H9 (cell line): ENCODE results near the gene IGFBP3. TPM values are rescaled to one million over a fixed set of nuclear protein-coding genes. Genes with fewer than 3 reads are reported as not detected.

ENCODE experiments used
- DNase-seq: peaks from one replicate; pipeline ENCODE4 v3.0.0-alpha.2; 2017
- H2AFZ ChIP-seq: one replicate; pipeline ENCODE4 v1.6.1; 2013; ENCODE audit warnings: mild to moderate bottlenecking, low read length, control low read depth, moderate library complexity
- H2AK5ac ChIP-seq: 2 replicates; pipeline ENCODE4 v1.6.1; 2013; ENCODE audit warnings: low read length, control low read depth, mixed read lengths; ENCODE audit not compliant: insufficient read length
- H2BK120ac ChIP-seq: one replicate; pipeline ENCODE4 v1.6.1; 2013; ENCODE audit warnings: low read depth, mild to moderate bottlenecking, low read length, control low read depth, inconsistent platforms; ENCODE audit not compliant: poor library complexity, severe bottlenecking
- H2BK12ac ChIP-seq: 2 replicates; pipeline ENCODE4 v1.6.1; 2013; ENCODE audit warnings: low read length, control low read depth, mixed read lengths, low read depth; ENCODE audit not compliant: insufficient read length
- H2BK15ac ChIP-seq: 2 replicates; pipeline ENCODE4 v1.6.1; 2013; ENCODE audit warnings: low read depth, low read length, control low read depth
- H2BK20ac ChIP-seq: one replicate; pipeline ENCODE4 v1.6.1; 2013; ENCODE audit warnings: low read depth, mild to moderate bottlenecking, low read length, control low read depth, inconsistent platforms; ENCODE audit not compliant: poor library complexity, severe bottlenecking
- H2BK5ac ChIP-seq: 2 replicates; pipeline ENCODE4 v1.6.1; 2013; ENCODE audit warnings: low read length, control low read depth, mixed read lengths; ENCODE audit not compliant: insufficient read length
- H3K14ac ChIP-seq: 2 replicates; pipeline ENCODE4 v1.6.1; 2013; ENCODE audit warnings: low read length, control low read depth; ENCODE audit not compliant: insufficient read depth
- H3K18ac ChIP-seq: 2 replicates; pipeline ENCODE4 v1.6.1; 2013; ENCODE audit warnings: low read depth, mild to moderate bottlenecking, mixed read lengths, low read length, control low read depth; ENCODE audit not compliant: insufficient read length
- H3K23ac ChIP-seq: 2 replicates; pipeline ENCODE4 v1.6.1; 2013; ENCODE audit warnings: low read length, control low read depth, mixed read lengths, low read depth; ENCODE audit not compliant: insufficient read length
- H3K23me2 ChIP-seq: 2 replicates; pipeline ENCODE4 v1.6.1; 2013; ENCODE audit warnings: low read depth, mild to moderate bottlenecking, mixed read lengths, low read length, control low read depth; ENCODE audit not compliant: insufficient read length, poor library complexity, severe bottlenecking
- H3K27ac ChIP-seq: 2 replicates; pipeline ENCODE4 v1.5.1; 2013; ENCODE audit warnings: low read length, control low read depth, mixed read lengths, low read depth; ENCODE audit not compliant: insufficient read length
- H3K27me3 ChIP-seq: 2 replicates; pipeline ENCODE4 v1.6.1; 2013; ENCODE audit warnings: low read length, control low read depth, inconsistent platforms; ENCODE audit not compliant: insufficient read depth
- H3K4ac ChIP-seq: 2 replicates; pipeline ENCODE4 v1.6.1; 2013; ENCODE audit warnings: low read depth, mild to moderate bottlenecking, control low read depth, inconsistent platforms, low read length, moderate library complexity
- H3K4me1 ChIP-seq: 2 replicates; pipeline ENCODE4 v1.6.1; 2013; ENCODE audit warnings: low read length, control low read depth, inconsistent platforms; ENCODE audit not compliant: insufficient read depth
- H3K4me2 ChIP-seq: 2 replicates; pipeline ENCODE4 v1.6.1; 2013; ENCODE audit warnings: low read length, control low read depth, mixed read lengths; ENCODE audit not compliant: insufficient read length, insufficient read depth
- H3K56ac ChIP-seq: 2 replicates; pipeline ENCODE4 v1.6.1; 2013; ENCODE audit warnings: low read depth, mild to moderate bottlenecking, mixed read lengths, low read length, control low read depth; ENCODE audit not compliant: insufficient read length
- H3K79me1 ChIP-seq: 2 replicates; pipeline ENCODE4 v1.6.1; 2013; ENCODE audit warnings: low read depth, mild to moderate bottlenecking, moderate library complexity, low read length, control low read depth, inconsistent platforms; ENCODE audit not compliant: insufficient read depth, poor library complexity, severe bottlenecking
- H3K79me2 ChIP-seq: 2 replicates; pipeline ENCODE4 v1.6.1; 2013; ENCODE audit warnings: low read length, control low read depth, inconsistent platforms; ENCODE audit not compliant: insufficient read depth
- H3K9ac ChIP-seq: 2 replicates; pipeline ENCODE4 v1.6.1; 2013; ENCODE audit warnings: low read length, control low read depth, mixed read lengths; ENCODE audit not compliant: insufficient read length; ENCODE audit errors: extremely low read depth
- H3K9me3 ChIP-seq: one replicate; pipeline ENCODE4 v1.6.1; 2013; ENCODE audit warnings: low read depth, low read length, inconsistent platforms; ENCODE audit not compliant: control insufficient read depth
- H3T11ph ChIP-seq: one replicate; pipeline ENCODE4 v1.6.1; 2013; ENCODE audit warnings: mild to moderate bottlenecking, low read length, control low read depth, inconsistent platforms
- H4K20me1 ChIP-seq: one replicate; pipeline ENCODE4 v1.6.1; 2013; ENCODE audit not compliant: control insufficient read depth, insufficient read length, insufficient read depth
- H4K5ac ChIP-seq: 2 replicates; pipeline ENCODE4 v1.6.1; 2013; ENCODE audit warnings: low read depth, mild to moderate bottlenecking, mixed read lengths, low read length, control low read depth; ENCODE audit not compliant: insufficient read length
- H4K8ac ChIP-seq: replicated peaks from 2 replicates; pipeline ENCODE4 v1.6.1; 2013; ENCODE audit warnings: low read length, control low read depth, mixed read lengths, low read depth; ENCODE audit not compliant: insufficient read length
- H4K91ac ChIP-seq: 2 replicates; pipeline ENCODE4 v1.6.1; 2013; ENCODE audit warnings: low read depth, mild to moderate bottlenecking, moderate library complexity, mixed read lengths, low read length, control low read depth; ENCODE audit not compliant: insufficient read length
- H3K27ac Mint-ChIP-seq, 3 experiments: 2 replicates in 2 of 3; 3 replicates in 1 of 3; pipeline ENCODE4 v1.8.0; 2020 to 2021; ENCODE audit warnings: mixed read lengths in 3 of 3, mild to moderate bottlenecking in 1 of 3, moderate library complexity in 1 of 3
- H3K27me3 Mint-ChIP-seq: 2 replicates; pipeline ENCODE4 v1.8.0; 2021; ENCODE audit warnings: low read depth, mild to moderate bottlenecking, moderate library complexity, mixed read lengths
- H3K36me3 Mint-ChIP-seq, 3 experiments: 2 replicates in 2 of 3; 3 replicates in 1 of 3; pipeline ENCODE4 v1.8.0; 2020 to 2021; ENCODE audit warnings: low read depth in 3 of 3, mixed read lengths in 3 of 3; ENCODE audit not compliant: insufficient read depth in 1 of 3
- H3K4me1 Mint-ChIP-seq, 2 experiments: 2 replicates each; pipeline ENCODE4 v1.8.0; 2020; ENCODE audit warnings: mixed read lengths in 2 of 2
- H3K4me3 Mint-ChIP-seq, 2 experiments: 2 replicates in 1 of 2; 3 replicates in 1 of 2; pipeline ENCODE4 v1.8.0; 2020 to 2021; ENCODE audit warnings: mild to moderate bottlenecking in 2 of 2, mixed read lengths in 2 of 2, moderate library complexity in 1 of 2
- H3K9me3 Mint-ChIP-seq, 2 experiments: 2 replicates in 1 of 2; 3 replicates in 1 of 2; pipeline ENCODE4 v1.8.0; 2020; ENCODE audit warnings: mild to moderate bottlenecking in 2 of 2, mixed read lengths in 2 of 2, moderate library complexity in 1 of 2
- CTCF ChIP-seq: fragments of 200-600 bp; sonication (generic); conservative IDR thresholded peaks from 3 replicates; pipeline ENCODE4 v1.8.0; 2021; ENCODE audit warnings: antibody characterized with exemption, mild to moderate bottlenecking
- whole genome bisulfite sequencing: extraction: QIAGEN DNeasy Blood & Tissue Kit; methylation state at CpG from one replicate; pipeline ENCODE4 v1.1.7; 2013; ENCODE audit warnings: missing lambda C conversion rate, low lambda C conversion rate, mixed read lengths; ENCODE audit not compliant: insufficient read length; ENCODE audit errors: extremely low coverage; 5-methylcytosine and 5-hydroxymethylcytosine counted together
- total RNA-seq: library from RNA; stranded (reverse); gene quantifications from 2 replicates; pipeline ENCODE4 v1.2.1, GENCODE V29; 2021

Gene IGFBP3
- total RNA-seq, 1 experiment from 2014 or later, result 10.0 TPM

DNA sequence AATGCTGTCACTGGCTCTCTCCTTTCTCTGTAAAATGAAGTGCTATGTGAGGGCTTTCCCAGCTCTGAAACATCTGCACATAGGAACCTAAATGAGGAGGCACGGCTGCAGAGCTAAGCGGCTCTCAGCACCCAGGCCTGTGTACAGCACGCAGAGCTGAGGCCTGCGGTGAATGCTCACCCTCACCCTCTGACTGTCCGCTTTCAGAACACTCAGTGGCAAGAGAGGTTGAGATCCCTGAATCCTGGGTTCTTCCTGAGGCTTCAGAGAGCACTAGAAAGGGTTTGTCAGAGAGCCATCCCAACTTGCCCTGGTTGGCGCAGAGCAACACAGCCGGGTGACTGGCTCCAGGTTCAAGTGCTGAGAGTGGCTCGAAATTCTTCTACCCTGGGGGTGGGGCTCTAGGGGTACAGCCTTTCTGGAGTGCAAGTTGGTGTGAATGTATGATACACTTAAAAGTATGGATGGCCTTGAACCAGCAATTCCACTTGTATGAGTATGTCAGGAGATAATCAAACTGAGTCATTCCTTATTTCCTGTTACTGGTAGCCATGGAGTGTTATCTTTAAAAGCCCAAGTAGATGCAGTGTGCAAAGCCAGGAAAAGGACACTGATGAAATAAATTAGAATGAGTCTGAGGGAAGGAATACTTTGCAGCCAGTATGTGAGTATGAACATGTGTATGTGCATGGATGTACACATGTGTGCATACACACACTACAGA is 46.5 kb downstream of the IGFBP3 start:
- H3K27me3 ChIP-seq, result no peaks in the 10 kb centered on the region
- H3K14ac ChIP-seq, result no peak overlapping the region
- H4K20me1 ChIP-seq, result no peaks in the 10 kb centered on the region
- no peak overlapping the region for H3K18ac ChIP-seq
- no peak overlapping the region for H3K9ac ChIP-seq
- no peak overlapping the region for H3K56ac ChIP-seq
- no peak overlapping the region for H2BK120ac ChIP-seq
- H3T11ph ChIP-seq, result no peak overlapping the region
- H3K79me1 ChIP-seq, result no peaks in the 10 kb centered on the region
- WGBS, result no CpG with 5 or more reads among the region's 8 CpGs
- H3K23ac ChIP-seq, result no peak overlapping the region
- no peaks in the 10 kb centered on the region for H3K79me2 ChIP-seq
- no peak overlapping the region for H3K4me2 ChIP-seq
- no peak overlapping the region for H2AK5ac ChIP-seq
- H4K91ac ChIP-seq, result no peak overlapping the region
- H3K4me3 Mint-ChIP-seq, result no peak overlapping the region; a peak in 1 of 5 replicates
- no peak overlapping the region for H2BK5ac ChIP-seq
- H4K8ac ChIP-seq, result no peak overlapping the region
- H2BK20ac ChIP-seq, result no peak overlapping the region
- no peak overlapping the region for H4K5ac ChIP-seq
- peaks cover 27 to 35% of the 10 kb centered on the region in 2 experiments for H3K9me3 Mint-ChIP-seq
- H3K9me3 ChIP-seq, result peaks cover 15% of the 10 kb centered on the region
- H2BK15ac ChIP-seq, result no peak overlapping the region
- no peak overlapping the region for H3K27ac Mint-ChIP-seq
- peaks cover 10 to 26% (median 15%) of the 10 kb centered on the region in 3 experiments; a peak in 6 of 7 replicates for H3K36me3 Mint-ChIP-seq
- H3K27me3 Mint-ChIP-seq, result peaks cover 4% of the 10 kb centered on the region
- H3K4ac ChIP-seq, result no peak overlapping the region
- H3K23me2 ChIP-seq, result no peaks in the 10 kb centered on the region
- no peak overlapping the region for H2BK12ac ChIP-seq
- DNase-seq, result no peak
- TF ChIP-seq CTCF, result no peak
- no peak overlapping the region for H3K27ac ChIP-seq
- H2AFZ ChIP-seq, result no peak overlapping the region
- no peaks in the 10 kb centered on the region for H3K4me1 Mint-ChIP-seq
- H3K4me1 ChIP-seq, result no peaks in the 10 kb centered on the region
